PC-3 (cell line): ENCODE results near the gene GLS. TPM values are rescaled to one million over a fixed set of nuclear protein-coding genes. Genes with fewer than 3 reads are reported as not detected.

Experiments used
- ATAC-seq: fragments of 200-7000 bp; cut with Tn5 transposase; 2 replicates; pipeline ENCODE4 v1.9.1; 2020; ENCODE audit warnings: mild to moderate bottlenecking, moderate library complexity
- BruUV-seq: library from RNA; stranded (reverse); fragments of 400-500 nt; replicated peaks from 2 replicates; lab custom pipeline; 2021; lab: Mats Ljungman, UMichigan
- CTCF ChIA-PET: fragments of 300-600 bp; sonication (Branson Sonifier 250); formaldehyde crosslinking; loops from one replicate; lab custom pipeline; 2022; ENCODE audit warnings: antibody characterized with exemption; lab: Charles Lee
- POLR2A ChIA-PET: fragments of 300-600 bp; sonication (Branson Sonifier 250); formaldehyde crosslinking; loops from one replicate; lab custom pipeline; 2022; ENCODE audit warnings: antibody characterized with exemption; ENCODE audit not compliant: unreplicated experiment; lab: Charles Lee
- DNase-seq: peaks from one replicate; pipeline ENCODE4 v3.0.0-alpha.2; 2015
- H2AFZ ChIP-seq: fragments of 300-600 bp; sonication (generic); 2 replicates; pipeline ENCODE4 v1.6.0; 2016; ENCODE audit warnings: antibody characterized with exemption, low read length
- H3F3A ChIP-seq: fragments of 300-600 bp; sonication (generic); one replicate; pipeline ENCODE4 v1.6.0; 2017; ENCODE audit warnings: antibody characterized with exemption, low read length, control low read depth, mild to moderate bottlenecking; ENCODE audit not compliant: unreplicated experiment
- H3K27ac ChIP-seq: fragments of 300-600 bp; sonication (generic); 2 replicates; pipeline ENCODE4 v1.5.1; 2016; ENCODE audit warnings: mild to moderate bottlenecking, low read length
- H3K27me3 ChIP-seq: fragments of 300-600 bp; sonication (generic); 2 replicates; pipeline ENCODE4 v1.6.1; 2016; ENCODE audit warnings: low read length, mixed read lengths
- H3K36me3 ChIP-seq: fragments of 300-600 bp; sonication (generic); 2 replicates; pipeline ENCODE4 v1.6.1; 2016; ENCODE audit warnings: low read depth, mixed run types, low read length, mixed read lengths
- H3K4me1 ChIP-seq: fragments of 300-600 bp; sonication (generic); 2 replicates; pipeline ENCODE4 v1.5.1; 2016; ENCODE audit warnings: low read length; ENCODE audit not compliant: insufficient read depth
- H3K4me2 ChIP-seq: fragments of 300-600 bp; sonication (generic); 2 replicates; pipeline ENCODE4 v1.6.0; 2016; ENCODE audit warnings: low read length
- H3K4me3 ChIP-seq: fragments of 300-600 bp; sonication (generic); 2 replicates; pipeline ENCODE4 v1.5.1; 2016; ENCODE audit warnings: mild to moderate bottlenecking, low read length, mixed read lengths
- H3K79me2 ChIP-seq: fragments of 300-600 bp; sonication (generic); 2 replicates; pipeline ENCODE4 v1.6.1; 2017; ENCODE audit warnings: low read length, mixed read lengths
- H3K9ac ChIP-seq: fragments of 300-600 bp; sonication (generic); 2 replicates; pipeline ENCODE4 v1.6.0; 2016; ENCODE audit warnings: mild to moderate bottlenecking, low read length
- H3K9me2 ChIP-seq: fragments of 300-600 bp; sonication (generic); replicated peaks from 2 replicates; pipeline ENCODE4 v1.6.1; 2016; ENCODE audit warnings: mixed run types, low read length, mixed read lengths
- H3K9me3 ChIP-seq: fragments of 300-600 bp; sonication (generic); 2 replicates; pipeline ENCODE4 v1.6.1; 2016; ENCODE audit warnings: low read length, mixed read lengths
- H4K20me1 ChIP-seq: fragments of 300-600 bp; sonication (generic); 2 replicates; pipeline ENCODE4 v1.6.1; 2016; ENCODE audit warnings: low read length, mixed read lengths
- CTCF ChIP-seq: fragments of 300-600 bp; sonication (generic); conservative IDR thresholded peaks from 2 replicates; pipeline ENCODE4 v1.5.1; 2017; ENCODE audit warnings: antibody characterized with exemption, low read depth, mild to moderate bottlenecking, low read length
- EZH2 ChIP-seq: fragments of 300-600 bp; sonication (generic); IDR thresholded peaks from one replicate; pipeline ENCODE4 v1.6.1; 2017; ENCODE audit warnings: antibody characterized with exemption, mild to moderate bottlenecking, low read length; ENCODE audit not compliant: unreplicated experiment
- EZH2phosphoT487 ChIP-seq: fragments of 300-600 bp; sonication (generic); IDR thresholded peaks from 2 replicates; pipeline ENCODE4 v1.6.1; 2018; ENCODE audit warnings: mild to moderate bottlenecking, antibody characterized with exemption, low read length, borderline replicate concordance
- intact Hi-C: fragments of 100-400 bp; cut with micrococcal nuclease; formaldehyde crosslinking; loops from 2 replicates; pipeline ENCODE4 v1.9.0; 2023
- total RNA-seq: library from RNA; depleted of rRNA; stranded (reverse); fragments of >200 nt; gene quantifications from 2 replicates; pipeline ENCODE4 v1.2.3, GENCODE V29; 2014

Gene GLS
- total RNA-seq, 1 experiment from 2014 or later = 67.4 TPM

GRCh38 chr2:190927301-190927700, 46.7 kb downstream of the GLS start:
- Histone ChIP-seq H3K27ac (no peak overlapping the region), H3K4me2 (no peak overlapping the region), H3K4me3 (no peak overlapping the region), H3K79me2 (no peaks in the 10 kb centered on the region), H3K9me3 (no peaks in the 10 kb centered on the region), H3K9ac (no peak overlapping the region), H2AFZ (no peak overlapping the region), H4K20me1 (no peaks in the 10 kb centered on the region), H3K9me2 (no peaks in the 10 kb centered on the region), H3K4me1 (peaks cover 19% of the 10 kb centered on the region), H3F3A (peaks cover 11% of the 10 kb centered on the region), H3K27me3 (no peaks in the 10 kb centered on the region), H3K36me3 (peaks cover 67% of the 10 kb centered on the region)
- DNase-seq (no peak), ATAC-seq (no peak)
- TF ChIP-seq CTCF (no peak), EZH2phosphoT487 (no peak), EZH2 (no peak)
- no TSS peak for BruUV-seq
- ChIA-PET CTCF (no interaction called here), POLR2A (no interaction called here)
- intact Hi-C loops = no loop called here

GRCh38 chr2:190929919-190930318, 49.3 kb downstream of the GLS start:
- Histone ChIP-seq H3K4me1 (peaks cover 5% of the 10 kb centered on the region), H3K9ac (no peak overlapping the region), H3K36me3 (peaks cover 51% of the 10 kb centered on the region), H2AFZ (no peak overlapping the region), H3K9me3 (no peaks in the 10 kb centered on the region), H3K79me2 (no peaks in the 10 kb centered on the region), H3K9me2 (no peaks in the 10 kb centered on the region), H3K4me3 (no peak overlapping the region), H3K27me3 (no peaks in the 10 kb centered on the region), H3K27ac (no peak overlapping the region), H4K20me1 (no peaks in the 10 kb centered on the region), H3F3A (peaks cover 4% of the 10 kb centered on the region), H3K4me2 (no peak overlapping the region)
- no peak for TF ChIP-seq EZH2phosphoT487
- no peak for TF ChIP-seq CTCF
- no peak for TF ChIP-seq EZH2
- POLR2A ChIA-PET = no interaction called here
- intact Hi-C loops = no loop called here
- ATAC-seq (no peak), DNase-seq (no peak)
- no TSS peak for BruUV-seq
- CTCF ChIA-PET = no interaction called here

GRCh38 chr2:190930411-190930810, 49.8 kb downstream of the GLS start:
- ATAC-seq (no peak), DNase-seq (no peak)
- Histone ChIP-seq H3K9me3 (no peaks in the 10 kb centered on the region), H3K27me3 (no peaks in the 10 kb centered on the region), H2AFZ (no peak overlapping the region), H3K27ac (no peak overlapping the region), H3K4me2 (no peak overlapping the region), H3K9ac (no peak overlapping the region), H3K36me3 (peaks cover 47% of the 10 kb centered on the region), H3F3A (no peaks in the 10 kb centered on the region), H3K9me2 (no peaks in the 10 kb centered on the region), H4K20me1 (no peaks in the 10 kb centered on the region), H3K4me3 (no peak overlapping the region), H3K4me1 (peaks cover under 1% of the 10 kb centered on the region; the same call in 1 of the 2 replicates), H3K79me2 (no peaks in the 10 kb centered on the region)
- ChIA-PET POLR2A (no interaction called here), CTCF (no interaction called here)
- no TSS peak for BruUV-seq
- TF ChIP-seq EZH2phosphoT487 (no peak), EZH2 (no peak), CTCF (no peak)
- intact Hi-C loops = no loop called here
